ENCODE measurements around the gene LCTL. TPM values are rescaled to one million over a fixed set of nuclear protein-coding genes. Genes with fewer than 3 reads are reported as not detected.

LCTL gene
- total RNA-seq, 4 donors from 2014 or later: not detected

DNA sequence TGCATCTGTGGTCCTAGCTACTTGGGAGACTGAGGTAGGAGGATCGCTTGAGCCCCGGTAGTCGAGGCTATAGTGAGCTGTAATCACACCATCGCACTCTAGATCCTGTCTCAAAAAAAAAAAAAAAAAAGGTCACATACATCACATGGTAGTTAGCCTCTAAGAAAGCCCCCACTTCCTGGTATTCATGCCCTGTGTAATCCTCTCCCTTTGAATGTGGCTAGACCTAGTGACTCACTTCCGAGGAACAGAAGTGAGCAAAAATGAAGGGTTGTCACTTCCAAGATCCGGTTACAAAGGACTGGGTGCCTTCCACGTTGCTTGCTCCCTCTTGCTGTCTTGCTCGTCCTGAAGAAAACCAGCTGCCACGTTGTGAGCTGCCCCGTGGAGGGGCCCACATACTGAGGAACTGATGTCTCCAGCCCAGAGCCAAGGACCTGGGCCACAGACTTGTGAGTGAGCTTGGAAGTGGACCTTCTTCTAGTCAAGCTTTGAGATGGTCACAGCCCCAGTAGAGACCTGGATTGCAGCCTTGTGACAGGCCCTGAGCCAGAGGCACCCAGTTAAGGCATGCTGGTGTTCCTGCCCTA lies 12.6 kb upstream of the LCTL start:
- TF ChIP-seq, protein P1, sequence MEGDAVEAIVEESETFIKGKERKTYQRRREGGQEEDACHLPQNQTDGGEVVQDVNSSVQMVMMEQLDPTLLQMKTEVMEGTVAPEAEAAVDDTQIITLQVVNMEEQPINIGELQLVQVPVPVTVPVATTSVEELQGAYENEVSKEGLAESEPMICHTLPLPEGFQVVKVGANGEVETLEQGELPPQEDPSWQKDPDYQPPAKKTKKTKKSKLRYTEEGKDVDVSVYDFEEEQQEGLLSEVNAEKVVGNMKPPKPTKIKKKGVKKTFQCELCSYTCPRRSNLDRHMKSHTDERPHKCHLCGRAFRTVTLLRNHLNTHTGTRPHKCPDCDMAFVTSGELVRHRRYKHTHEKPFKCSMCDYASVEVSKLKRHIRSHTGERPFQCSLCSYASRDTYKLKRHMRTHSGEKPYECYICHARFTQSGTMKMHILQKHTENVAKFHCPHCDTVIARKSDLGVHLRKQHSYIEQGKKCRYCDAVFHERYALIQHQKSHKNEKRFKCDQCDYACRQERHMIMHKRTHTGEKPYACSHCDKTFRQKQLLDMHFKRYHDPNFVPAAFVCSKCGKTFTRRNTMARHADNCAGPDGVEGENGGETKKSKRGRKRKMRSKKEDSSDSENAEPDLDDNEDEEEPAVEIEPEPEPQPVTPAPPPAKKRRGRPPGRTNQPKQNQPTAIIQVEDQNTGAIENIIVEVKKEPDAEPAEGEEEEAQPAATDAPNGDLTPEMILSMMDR (IDR thresholded peaks at IDR 0.05 in 4 of 5, conservative IDR thresholded peaks at IDR 0.05 in 1 of 5): no peak
- TF ChIP-seq POLR2A (IDR thresholded peaks at IDR 0.05): no peak
- no peaks in the 10 kb centered on the region for H3K4me1 ChIP-seq
- intact Hi-C loops (cut with DNase I; ENCODE audit: low total_unique reads): no loop called here
- H3K36me3 ChIP-seq: no peaks in the 10 kb centered on the region
- H3K9me3 ChIP-seq: no peaks in the 10 kb centered on the region
- no peak for DNase-seq
- in situ Hi-C loops (cut with MboI; ENCODE audit: low sequenced_read_pairs in 4 of 4): no loop called here
- no peak for ATAC-seq
- H3K27me3 ChIP-seq: no peaks in the 10 kb centered on the region
- H3K4me3 ChIP-seq: no peak overlapping the region
- H3K27ac ChIP-seq: no peak overlapping the region

DNA sequence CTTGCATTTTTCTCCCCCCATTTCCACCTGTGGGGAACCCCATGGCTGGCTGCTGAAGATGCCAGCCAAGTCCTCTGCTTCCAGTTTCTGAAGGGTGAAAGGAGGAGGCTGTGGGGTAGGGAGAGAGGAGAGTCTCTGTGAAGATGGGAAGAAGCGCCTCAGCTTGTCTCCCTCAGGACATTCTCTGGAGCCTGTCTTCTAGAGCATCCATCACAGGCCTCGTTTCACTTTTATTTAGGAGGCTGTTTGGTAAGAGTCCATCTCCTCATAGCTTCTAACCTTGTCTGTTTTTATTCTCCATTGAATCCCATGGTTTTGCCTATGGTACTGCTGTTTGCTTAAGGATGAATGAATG lies 8.8 kb upstream of the LCTL start:
- Histone ChIP-seq H3K36me3 (no peaks in the 10 kb centered on the region), H3K4me3 (no peak overlapping the region), H3K27ac (no peak overlapping the region), H3K4me1 (no peaks in the 10 kb centered on the region), H3K27me3 (no peaks in the 10 kb centered on the region), H3K9me3 (no peaks in the 10 kb centered on the region)
- ATAC-seq (no peak), DNase-seq (no peak)
- in situ Hi-C loops (cut with MboI; ENCODE audit: low sequenced_read_pairs in 4 of 4): no loop called here
- TF ChIP-seq, protein P1 (IDR thresholded peaks at IDR 0.05 in 4 of 5, conservative IDR thresholded peaks at IDR 0.05 in 1 of 5): no peak
- TF ChIP-seq POLR2A (IDR thresholded peaks at IDR 0.05): no peak
- intact Hi-C loops (cut with DNase I; ENCODE audit: low total_unique reads): no loop called here

DNA sequence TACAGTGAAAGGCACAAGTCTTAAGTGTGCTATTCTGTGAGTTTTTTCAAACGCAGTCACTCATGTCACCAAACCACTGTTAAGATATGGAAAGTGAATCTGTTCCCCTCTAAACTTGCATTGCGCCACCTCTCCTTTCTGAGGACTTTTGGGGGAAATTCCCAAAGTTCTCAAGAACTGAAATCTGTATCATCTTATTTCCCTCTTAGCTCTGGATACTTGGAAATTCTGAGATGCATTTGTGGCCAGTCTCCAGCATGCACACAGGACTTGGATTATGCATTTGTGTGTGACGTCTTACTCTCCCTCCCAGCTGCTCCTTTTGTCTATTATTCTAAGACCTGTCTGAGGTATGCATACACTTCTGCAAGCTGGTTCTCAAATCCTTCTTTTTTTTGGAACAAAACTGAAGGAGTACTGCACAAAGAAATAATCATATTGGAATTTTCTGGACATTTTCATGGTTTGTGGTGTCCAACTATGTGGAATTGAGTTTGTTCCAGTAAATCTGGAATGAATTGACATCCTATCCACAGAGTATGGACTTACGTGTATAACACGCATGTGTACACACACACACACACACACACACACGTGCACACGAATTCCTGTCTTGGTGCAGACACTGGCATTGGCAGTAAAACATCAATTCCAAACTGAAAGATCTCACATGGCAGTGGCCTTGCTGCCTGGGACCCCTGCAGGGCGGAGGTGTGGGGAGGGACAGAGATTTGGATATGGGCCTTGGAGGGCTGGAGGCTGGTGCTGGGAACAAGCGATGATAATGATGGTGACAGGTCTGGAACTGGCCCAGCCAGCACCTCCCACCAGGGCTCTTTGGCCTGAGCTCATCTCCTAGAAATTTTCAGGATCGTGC lies 8.2 kb upstream of the LCTL start:
- no peaks in the 10 kb centered on the region for H3K27me3 ChIP-seq
- H3K4me3 ChIP-seq: no peak overlapping the region
- H3K36me3 ChIP-seq: no peaks in the 10 kb centered on the region
- no peak for TF ChIP-seq POLR2A (IDR thresholded peaks at IDR 0.05)
- TF ChIP-seq, protein P1 (IDR thresholded peaks at IDR 0.05 in 4 of 5, conservative IDR thresholded peaks at IDR 0.05 in 1 of 5): no peak
- H3K9me3 ChIP-seq: no peaks in the 10 kb centered on the region
- ATAC-seq: no peak
- intact Hi-C loops (cut with DNase I; ENCODE audit: low total_unique reads): no loop called here
- no peaks in the 10 kb centered on the region for H3K4me1 ChIP-seq
- in situ Hi-C loops (cut with MboI; ENCODE audit: low sequenced_read_pairs in 4 of 4): no loop called here
- no peak for DNase-seq
- no peak overlapping the region for H3K27ac ChIP-seq

DNA sequence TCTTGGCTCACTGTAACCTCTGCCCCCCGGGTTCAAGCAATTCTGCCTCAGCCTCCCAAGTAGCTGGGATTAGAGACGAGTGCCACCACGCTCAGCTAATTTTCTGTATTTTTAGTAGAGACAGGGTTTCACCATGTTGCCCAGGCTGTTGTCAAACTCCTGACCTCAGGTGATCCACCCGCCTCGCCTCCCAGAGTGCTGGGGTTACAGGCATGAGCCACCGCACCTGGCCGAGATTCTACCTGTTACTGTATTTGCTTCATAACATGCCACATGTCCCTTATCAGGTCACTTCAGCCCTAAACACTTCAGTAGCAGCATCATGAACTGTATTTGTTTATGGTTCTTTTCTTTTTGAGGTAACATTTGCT lies 7.5 kb upstream of the LCTL start:
- Histone ChIP-seq H3K4me1 (no peaks in the 10 kb centered on the region), H3K9me3 (no peaks in the 10 kb centered on the region), H3K4me3 (no peak overlapping the region), H3K27ac (no peak overlapping the region), H3K36me3 (no peaks in the 10 kb centered on the region), H3K27me3 (no peaks in the 10 kb centered on the region)
- DNase-seq (no peak), ATAC-seq (no peak)
- intact Hi-C loops (cut with DNase I; ENCODE audit: low total_unique reads) (no loop called here), in situ Hi-C loops (cut with MboI; ENCODE audit: low sequenced_read_pairs in 4 of 4) (no loop called here)
- TF ChIP-seq POLR2A (IDR thresholded peaks at IDR 0.05): no peak
- TF ChIP-seq, protein P1 (IDR thresholded peaks at IDR 0.05 in 4 of 5, conservative IDR thresholded peaks at IDR 0.05 in 1 of 5): no peak

All from gastrocnemius medialis (tissue), 4 donors.